GM13977 (cell line): ENCODE measurements around the gene DAND5.
A peak's percentile ranks its signal among the peaks of the same experiment; 100 is the strongest.

Experiments used
- DNase-seq: peaks from one replicate; pipeline ENCODE4 v3.0.0; 2012; ENCODE audit warnings: low spot score
- CTCF ChIP-seq: IDR thresholded peaks from 2 replicates; pipeline ENCODE4 v1.5.1; 2012; ENCODE audit warnings: mild to moderate bottlenecking, control low read depth; ENCODE audit not compliant: insufficient read depth; ENCODE audit errors: extremely low read depth, missing control alignments
- in situ Hi-C: fragments of 300-500 bp; cut with MboI; formaldehyde crosslinking; loops from one replicate; pipeline ENCODE4 v1.12.0; 2022; ENCODE audit warnings: low sequenced_read_pairs, low pct_unique_long_range_greater_than_20kb, mixed read lengths, inconsistent platforms; ENCODE audit not compliant: unreplicated experiment

The DAND5 gene

DNA sequence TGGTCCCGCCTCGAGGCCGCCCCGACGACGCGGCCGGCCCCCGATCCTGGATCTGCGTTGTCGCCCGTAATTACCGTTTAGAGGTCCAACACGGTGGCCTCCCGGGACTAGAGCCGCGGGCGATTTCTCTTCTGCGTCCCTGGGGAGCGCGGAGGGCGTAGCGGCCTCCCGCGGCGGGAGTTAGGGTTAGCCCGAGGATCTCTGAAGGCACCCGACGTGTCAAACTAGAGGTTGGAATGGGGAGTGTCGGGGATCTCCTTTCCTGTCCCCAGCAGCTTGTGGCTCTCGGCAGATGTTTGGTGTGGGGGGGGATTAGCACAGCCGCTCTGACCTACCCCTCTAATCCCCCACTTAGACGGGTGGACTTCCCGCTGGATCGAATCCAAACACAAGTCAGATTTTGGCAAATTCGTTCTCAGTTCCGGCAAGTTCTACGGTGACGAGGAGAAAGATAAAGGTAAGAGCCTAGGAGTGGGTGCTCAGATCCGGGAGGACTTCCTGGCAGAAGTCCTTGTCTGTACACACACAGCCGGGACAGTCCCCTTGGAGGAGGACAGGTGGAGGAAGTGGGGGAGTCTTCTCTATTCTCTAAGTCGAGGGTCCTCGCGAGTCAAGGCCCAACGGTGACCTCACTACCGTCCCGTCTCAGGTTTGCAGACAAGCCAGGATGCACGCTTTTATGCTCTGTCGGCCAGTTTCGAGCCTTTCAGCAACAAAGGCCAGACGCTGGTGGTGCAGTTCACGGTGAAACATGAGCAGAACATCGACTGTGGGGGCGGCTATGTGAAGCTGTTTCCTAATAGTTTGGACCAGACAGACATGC is 30.4 kb upstream of the DAND5 start:
- in situ Hi-C loops = no loop called here
- TF ChIP-seq CTCF = no peak
- peak; percentile 50 for DNase-seq

DNA sequence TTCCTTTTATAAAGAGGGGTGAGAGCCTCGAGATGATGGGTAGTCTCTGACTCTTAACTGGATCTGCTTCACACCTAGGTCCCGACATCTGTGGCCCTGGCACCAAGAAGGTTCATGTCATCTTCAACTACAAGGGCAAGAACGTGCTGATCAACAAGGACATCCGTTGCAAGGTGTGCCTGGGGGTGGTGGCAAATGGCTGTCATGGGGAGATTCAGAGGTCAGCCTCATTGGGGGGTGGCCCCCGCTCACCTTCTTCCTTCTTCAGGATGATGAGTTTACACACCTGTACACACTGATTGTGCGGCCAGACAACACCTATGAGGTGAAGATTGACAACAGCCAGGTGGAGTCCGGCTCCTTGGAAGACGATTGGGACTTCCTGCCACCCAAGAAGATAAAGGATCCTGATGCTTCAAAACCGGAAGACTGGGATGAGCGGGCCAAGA is 29.4 kb upstream of the DAND5 start:
- in situ Hi-C loops = no loop called here
- no peak for TF ChIP-seq CTCF
- DNase-seq = no peak

- no peak for DNase-seq
- in situ Hi-C loops = no loop called here
- TF ChIP-seq CTCF = no peak
Measured at GRCh38 chr19:12940897-12941296, 28.5 kb upstream of the DAND5 start.

GRCh38 chr19:12943437-12944044 is 25.8 kb upstream of the DAND5 start:
- in situ Hi-C loops = no loop called here
- DNase-seq = no peak
- TF ChIP-seq CTCF = no peak

DNA sequence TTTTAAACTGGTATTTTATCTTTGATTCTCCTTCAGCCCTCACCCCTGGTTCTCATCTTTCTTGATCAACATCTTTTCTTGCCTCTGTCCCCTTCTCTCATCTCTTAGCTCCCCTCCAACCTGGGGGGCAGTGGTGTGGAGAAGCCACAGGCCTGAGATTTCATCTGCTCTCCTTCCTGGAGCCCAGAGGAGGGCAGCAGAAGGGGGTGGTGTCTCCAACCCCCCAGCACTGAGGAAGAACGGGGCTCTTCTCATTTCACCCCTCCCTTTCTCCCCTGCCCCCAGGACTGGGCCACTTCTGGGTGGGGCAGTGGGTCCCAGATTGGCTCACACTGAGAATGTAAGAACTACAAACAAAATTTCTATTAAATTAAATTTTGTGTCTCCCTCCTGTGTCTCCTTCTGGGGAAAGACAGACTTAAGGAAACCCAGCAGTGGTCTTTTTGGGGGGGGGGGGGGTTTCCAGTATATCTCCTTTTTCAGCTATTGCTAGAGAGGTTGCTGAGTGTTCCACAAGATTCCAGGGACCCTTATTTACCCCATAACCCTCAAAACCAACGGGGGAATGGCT is 25.2 kb upstream of the DAND5 start:
- DNase-seq = no peak
- in situ Hi-C loops = no loop called here
- TF ChIP-seq CTCF = no peak

- in situ Hi-C loops = no loop called here
- DNase-seq = peak; percentile 95
- TF ChIP-seq CTCF = no peak
Measured at GRCh38 chr19:12945479-12946091, 23.8 kb upstream of the DAND5 start, which contains the start of gene RAD23A. Gene RAD23A, plus strand, starts transcription at chr19:12945862. Its CDS starts 87 bp downstream, at chr19:12945949.
